SK-N-MC (cell line): Measurements from ENCODE around the gene PIAS1.

Source experiments
- DNase-seq: peaks from one replicate; pipeline ENCODE4 v3.0.0-alpha.2; 2011; ENCODE audit warnings: low read depth, low spot score
- H3K27ac ChIP-seq: fragments of 200-600 bp; sonication (generic); 2 replicates; pipeline ENCODE4 v1.5.1; 2016; ENCODE audit warnings: mixed run types
- H3K36me3 ChIP-seq: fragments of 200-600 bp; sonication (generic); 2 replicates; pipeline ENCODE4 v1.6.1; 2017; ENCODE audit warnings: antibody characterized with exemption, low read length, mixed read lengths; ENCODE audit not compliant: insufficient read depth
- H3K4me3 ChIP-seq: fragments of 200-600 bp; sonication (generic); 2 replicates; pipeline ENCODE4 v1.5.1; 2016
- H3K9ac ChIP-seq: fragments of 200-600 bp; sonication (generic); 2 replicates; pipeline ENCODE4 v1.8.0; 2017; ENCODE audit warnings: mixed run types, mixed read lengths; ENCODE audit not compliant: insufficient read length
- H3K9me3 ChIP-seq: fragments of 200-600 bp; sonication (generic); 2 replicates; pipeline ENCODE4 v1.6.1; 2017; ENCODE audit warnings: low read depth, mild to moderate bottlenecking, antibody characterized with exemption, low read length, moderate library complexity, mixed read lengths
- EZH2 ChIP-seq: fragments of 200-600 bp; sonication (generic); IDR thresholded peaks from one replicate; pipeline ENCODE4 v1.6.1; 2017; ENCODE audit warnings: antibody characterized with exemption
- FOXP2 ChIP-seq: optimal IDR thresholded peaks from 2 replicates; pipeline ENCODE3; 2011; ENCODE audit warnings: mild to moderate bottlenecking, moderate library complexity; ENCODE audit not compliant: insufficient read depth; ENCODE audit errors: extremely low read length, control extremely low read depth
- POLR2AphosphoS5 ChIP-seq: IDR thresholded peaks from 2 replicates; pipeline ENCODE4 v1.6.1; 2012; ENCODE audit warnings: mild to moderate bottlenecking, low read depth, low read length, borderline replicate concordance

The PIAS1 gene

DNA sequence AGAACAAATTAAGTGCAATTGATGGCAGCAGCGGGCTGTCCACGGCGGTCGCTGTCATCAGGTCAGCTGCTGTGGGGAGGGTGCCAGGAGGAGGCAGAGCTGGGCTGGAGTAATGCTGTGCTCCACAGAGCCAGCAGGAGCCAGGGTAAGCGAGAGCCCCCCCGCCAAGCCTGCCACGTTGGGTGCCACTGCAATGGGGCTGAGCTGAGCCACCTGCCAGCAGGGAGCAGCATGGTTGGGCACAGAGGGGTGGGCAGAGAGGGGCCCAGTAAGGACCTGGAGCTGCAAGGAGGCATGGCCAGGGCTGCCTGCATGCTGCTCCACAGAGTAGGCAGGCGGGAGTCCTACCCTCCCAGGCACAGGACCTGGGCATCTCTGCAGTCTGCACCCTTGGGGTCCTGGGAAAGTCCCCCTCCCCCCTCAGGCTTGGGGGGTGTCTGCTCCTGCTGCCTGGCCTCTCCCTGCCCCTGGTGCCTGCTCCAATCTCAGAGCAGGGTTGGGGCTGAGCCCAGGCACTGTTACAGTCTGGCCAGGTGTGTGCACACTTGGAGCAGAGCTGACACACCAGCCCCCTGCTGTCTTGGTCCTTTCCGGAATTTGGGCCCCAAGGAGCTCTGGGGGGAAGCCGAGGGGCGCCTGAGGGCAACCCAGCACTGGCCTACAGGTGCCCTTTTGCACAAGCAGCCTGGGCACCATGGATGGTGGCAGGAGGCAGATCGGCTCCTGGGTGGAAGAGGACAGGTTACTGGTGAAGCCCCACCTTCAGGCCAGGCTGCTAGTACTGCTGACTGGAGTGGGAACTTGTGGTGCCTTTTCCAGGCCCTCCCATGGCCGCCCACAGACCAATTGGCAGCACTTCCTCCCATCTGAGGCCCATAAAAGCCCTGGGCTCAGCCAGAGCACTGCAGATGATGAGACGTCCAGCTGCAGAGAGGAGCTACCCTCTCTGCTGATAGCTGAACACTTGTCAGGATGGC, 8.5 kb upstream of the PIAS1 start:
- no peak overlapping the region for H3K27ac ChIP-seq
- no peak for DNase-seq
- H3K9ac ChIP-seq = no peak overlapping the region
- no peaks in the 10 kb centered on the region for H3K9me3 ChIP-seq
- H3K4me3 ChIP-seq = no peak overlapping the region
- no peaks in the 10 kb centered on the region for H3K36me3 ChIP-seq
- TF ChIP-seq POLR2AphosphoS5 = no peak
- no peak for TF ChIP-seq FOXP2
- no peak for TF ChIP-seq EZH2

GRCh38 chr15:68047826-68048225, 6.3 kb upstream of the PIAS1 start:
- no peaks in the 10 kb centered on the region for H3K36me3 ChIP-seq
- H3K9me3 ChIP-seq = no peaks in the 10 kb centered on the region
- H3K27ac ChIP-seq = no peak overlapping the region
- H3K4me3 ChIP-seq = no peak overlapping the region
- no peak overlapping the region for H3K9ac ChIP-seq
- no peak for TF ChIP-seq POLR2AphosphoS5
- no peak for TF ChIP-seq EZH2
- TF ChIP-seq FOXP2 = no peak
- no peak for DNase-seq

- Histone ChIP-seq H3K36me3 (no peaks in the 10 kb centered on the region), H3K9me3 (no peaks in the 10 kb centered on the region), H3K27ac (no peak overlapping the region), H3K4me3 (no peak overlapping the region), H3K9ac (no peak overlapping the region)
- no peak for TF ChIP-seq FOXP2
- no peak for TF ChIP-seq EZH2
- no peak for TF ChIP-seq POLR2AphosphoS5
- no peak for DNase-seq
Observed at GRCh38 chr15:68051109-68051508, 3.0 kb upstream of the PIAS1 start.

- Histone ChIP-seq H3K9ac (no peak overlapping the region), H3K9me3 (no peaks in the 10 kb centered on the region), H3K36me3 (no peaks in the 10 kb centered on the region), H3K4me3 (no peak overlapping the region), H3K27ac (no peak overlapping the region)
- TF ChIP-seq EZH2 (no peak), FOXP2 (no peak), POLR2AphosphoS5 (no peak)
- no peak for DNase-seq
Observed at GRCh38 chr15:68051907-68052306, 2.2 kb upstream of the PIAS1 start.

- Histone ChIP-seq H3K9ac (no peak overlapping the region), H3K9me3 (no peaks in the 10 kb centered on the region), H3K27ac (no peak overlapping the region), H3K36me3 (no peaks in the 10 kb centered on the region), H3K4me3 (no peak overlapping the region)
- TF ChIP-seq EZH2 (no peak), FOXP2 (no peak)
- no peak for DNase-seq
Observed at GRCh38 chr15:68052431-68052830, 1.7 kb upstream of the PIAS1 start.

GRCh38 chr15:68053001-68053400, 1.1 kb upstream of the PIAS1 start:
- TF ChIP-seq POLR2AphosphoS5 = no peak
- no peak for TF ChIP-seq EZH2
- no peak for TF ChIP-seq FOXP2
- Histone ChIP-seq H3K9ac (no peak overlapping the region), H3K36me3 (no peaks in the 10 kb centered on the region), H3K9me3 (no peaks in the 10 kb centered on the region), H3K4me3 (no peak overlapping the region), H3K27ac (no peak overlapping the region)
- no peak for DNase-seq

DNA sequence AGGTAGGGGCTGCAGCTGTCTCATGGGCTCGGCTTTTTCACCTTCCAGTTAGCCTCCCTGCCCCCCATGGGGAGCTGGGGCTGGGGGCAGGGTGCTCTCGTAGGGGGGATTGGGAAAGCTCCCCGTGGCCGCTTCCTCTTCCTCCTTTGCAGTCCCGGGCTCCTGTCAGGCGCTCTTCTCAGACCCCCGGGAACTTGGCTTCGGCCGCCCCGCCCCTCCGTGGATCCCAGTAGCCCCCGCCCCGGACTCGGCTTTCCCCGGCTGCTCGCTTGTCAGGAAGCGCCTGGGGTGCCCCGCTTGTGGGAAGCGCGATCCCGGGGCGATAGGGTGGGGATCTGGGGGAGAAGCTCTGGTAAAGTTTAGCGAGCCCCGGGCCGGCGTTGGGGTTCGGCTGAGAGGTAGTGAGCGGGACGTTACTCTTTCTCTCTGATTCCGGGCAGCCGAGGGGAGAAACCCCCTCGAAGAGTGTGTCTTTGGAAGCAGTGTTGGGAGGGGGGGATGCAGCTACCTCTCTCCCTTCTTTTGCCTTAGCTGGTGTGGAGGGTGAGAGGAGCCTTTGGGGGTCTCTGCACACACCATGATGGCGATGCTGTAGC, 611 bp downstream of the PIAS1 start:
- H3K4me3 ChIP-seq = peak overlapping the region; percentile 90
- H3K27ac ChIP-seq = peak overlapping the region; percentile 86
- no peak for DNase-seq
- no peaks in the 10 kb centered on the region for H3K9me3 ChIP-seq
- TF ChIP-seq FOXP2 = no peak
- no peak for TF ChIP-seq EZH2
- TF ChIP-seq POLR2AphosphoS5 = no peak
- H3K9ac ChIP-seq = peak overlapping the region; percentile 89
- 0 out of 2 replicates have a peak, but pooled peaks cover 3% of the 10 kb centered on the region for H3K36me3 ChIP-seq

DNA sequence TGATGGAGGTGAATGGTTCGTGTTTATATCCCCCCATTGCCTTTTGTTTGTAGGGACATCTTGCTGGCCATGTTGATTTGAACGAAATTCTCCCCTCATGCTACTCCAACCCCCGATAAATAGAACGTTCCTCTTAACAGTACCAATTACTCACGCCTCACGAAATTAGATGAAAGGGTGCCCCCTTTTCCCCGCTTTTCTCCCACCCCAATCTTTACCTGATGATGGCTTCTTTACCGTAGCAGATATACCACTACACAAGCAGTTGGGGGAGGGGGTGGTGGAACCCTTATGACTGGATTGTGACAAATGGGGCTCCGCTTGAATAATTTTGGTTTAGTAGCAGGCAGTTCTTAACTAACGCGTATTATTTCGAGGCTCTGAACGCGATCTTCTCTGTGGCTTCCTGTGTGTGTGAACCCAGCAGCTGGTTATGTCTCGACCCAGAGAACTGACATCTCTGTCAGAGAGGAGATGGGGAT, 1.1 kb downstream of the PIAS1 start:
- H3K9ac ChIP-seq = peak overlapping the region; percentile 89
- no peaks in the 10 kb centered on the region for H3K9me3 ChIP-seq
- peak overlapping the region; percentile 86; the same call in 1 of the 2 replicates for H3K27ac ChIP-seq
- peak; percentile 37 for DNase-seq
- H3K4me3 ChIP-seq = peak overlapping the region; percentile 90
- TF ChIP-seq FOXP2 (no peak), EZH2 (no peak), POLR2AphosphoS5 (no peak)
- H3K36me3 ChIP-seq = 0 out of 2 replicates have a peak, but pooled peaks cover 3% of the 10 kb centered on the region
